ENCODE data around the gene NEK8. TPM values are rescaled to one million over a fixed set of nuclear protein-coding genes. Genes with fewer than 3 reads are reported as not detected.

NEK8 gene
- total and polyA plus RNA-seq, 12 donors = 0.38 to 2.8 (median 1.1) TPM

GRCh38 chr17:28738680-28739384, 10.2 kb downstream of the NEK8 start:
- no peak overlapping the region for H3K27ac ChIP-seq
- H3K4me1 ChIP-seq = peaks cover 0 to 26% (median 6%) of the 10 kb centered on the region in 9 donors
- ATAC-seq (no peak), DNase-seq (no peak)
- H3K4me3 ChIP-seq = no peak overlapping the region
- intact Hi-C loops (cut with DNase I) = no loop called here
- TF ChIP-seq CTCF (IDR thresholded peaks at IDR 0.05) = no peak
- H3K9me3 ChIP-seq = no peaks in the 10 kb centered on the region
- WGBS, 2 donors = 93 to 94% methylated on average over 10 of the region's 10 CpGs
- no peaks in the 10 kb centered on the region for H3K27me3 ChIP-seq
- H3K36me3 ChIP-seq = no peaks in the 10 kb centered on the region

- 87 to 89% methylated on average over 10 of the region's 10 CpGs for WGBS, 2 donors
- no peaks in the 10 kb centered on the region for H3K36me3 ChIP-seq
- ATAC-seq (no peak), DNase-seq (no peak)
- TF ChIP-seq CTCF (IDR thresholded peaks at IDR 0.05) = no peak
- H3K27ac ChIP-seq = no peak overlapping the region
- intact Hi-C loops (cut with DNase I) = no loop called here
- peaks cover 6 to 43% (median 22%) of the 10 kb centered on the region in 9 donors for H3K4me1 ChIP-seq
- H3K4me3 ChIP-seq = no peak overlapping the region
- H3K27me3 ChIP-seq = peaks cover 0 to 5% (median 0%) of the 10 kb centered on the region in 7 donors
- no peaks in the 10 kb centered on the region for H3K9me3 ChIP-seq
These were observed 12.1 kb downstream of the NEK8 start for GRCh38 chr17:28740406-28741357.

- no peak for DNase-seq
These were observed 13.1 kb downstream of the NEK8 start for GRCh38 chr17:28741358-28742349.

More at GRCh38 chr17:28741358-28742349, 13.1 kb downstream of the NEK8 start:
- Histone ChIP-seq H3K4me1 (peaks cover 6 to 52% (median 32%) of the 10 kb centered on the region in 9 donors), H3K36me3 (no peaks in the 10 kb centered on the region), H3K4me3 (no peak overlapping the region), H3K9me3 (no peaks in the 10 kb centered on the region), H3K27me3 (peaks cover 0 to 5% (median 0%) of the 10 kb centered on the region in 7 donors), H3K27ac (no peak overlapping the region)
- no peak for ATAC-seq
- 76 to 80% methylated on average over 19 of the region's 19 CpGs for WGBS, 2 donors
- intact Hi-C loops (cut with DNase I) = no loop called here
- no peak for TF ChIP-seq CTCF (IDR thresholded peaks at IDR 0.05)
